ENCODE data around the gene SMIM11. TPM values are rescaled to one million over a fixed set of nuclear protein-coding genes. Genes with fewer than 3 reads are reported as not detected.
A peak's percentile ranks its signal among the peaks of the same experiment; 100 is the strongest.

Gene SMIM11
- total and polyA plus RNA-seq, 3 experiments from 2014 or later = 3.4 to 20.0 (median 9.2) TPM

- Mint-ChIP-seq H3K4me3 (no peak overlapping the region), H3K9me3 (no peaks in the 10 kb centered on the region), H3K4me1 (peaks cover 4 to 9% (median 5%) of the 10 kb centered on the region in 3 donors), H3K27ac (peak overlapping the region in 1 of 8 donors; percentile 45), H3K36me3 (no peaks in the 10 kb centered on the region), H3K27me3 (peaks cover 8 to 17% of the 10 kb centered on the region in 2 donors)
- H3K36me3 ChIP-seq (ENCODE audit: insufficient read depth, low read length) = no peaks in the 10 kb centered on the region
- POLR2A ChIA-PET = no interaction called here
- no peaks in the 10 kb centered on the region for H3K9me3 ChIP-seq (ENCODE audit: low read length)
- H3K27me3 ChIP-seq (ENCODE audit: insufficient read depth, low read length, poor library complexity, severe bottlenecking) = no peaks in the 10 kb centered on the region
- CTCF ChIA-PET = interaction anchor here (1.6 to 1.8 kb wide), 2 partner anchors 10 to 414 kb away, joined by 5 read pairs; no protein-coding TSS in a partner anchor
- H3K4me3 ChIP-seq (ENCODE audit: low read length) = no peak overlapping the region
- no peak for DNase-seq
- no peak overlapping the region for H3K27ac ChIP-seq (ENCODE audit: low read depth, low read length)
- no peaks in the 10 kb centered on the region for H3K4me1 ChIP-seq (ENCODE audit: insufficient read depth, low read length)
Measured at GRCh38 chr21:34337741-34338140, 37.6 kb upstream of the SMIM11 start.

DNA sequence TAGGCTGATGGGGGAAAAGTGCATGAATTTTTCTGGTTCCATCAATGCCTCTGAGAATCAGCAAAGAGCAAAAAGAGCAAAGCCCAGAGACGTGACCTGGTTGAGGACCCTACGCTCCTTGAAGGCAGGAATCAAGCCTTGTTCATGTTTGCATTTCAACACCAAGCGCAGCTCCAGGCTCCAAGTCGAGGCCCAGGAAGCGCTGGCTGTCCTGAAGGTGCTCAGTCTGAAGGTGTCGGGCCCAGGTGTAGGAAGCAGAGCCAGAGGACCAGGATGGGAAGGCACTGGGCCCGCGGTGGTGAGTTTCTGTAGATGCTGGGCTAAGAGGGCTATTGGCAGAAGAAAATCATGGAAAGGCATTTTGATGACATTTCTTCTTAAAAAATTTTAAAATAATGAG is 37.1 kb upstream of the SMIM11 start:
- H3K27me3 Mint-ChIP-seq = peaks cover 8 to 17% of the 10 kb centered on the region in 2 donors
- DNase-seq = no peak
- H3K4me3 Mint-ChIP-seq = no peak overlapping the region
- Histone ChIP-seq H3K9me3 (ENCODE audit: low read length) (no peaks in the 10 kb centered on the region), H3K4me3 (ENCODE audit: low read length) (no peak overlapping the region), H3K4me1 (ENCODE audit: insufficient read depth, low read length) (no peaks in the 10 kb centered on the region), H3K27ac (ENCODE audit: low read depth, low read length) (no peak overlapping the region), H3K36me3 (ENCODE audit: insufficient read depth, low read length) (no peaks in the 10 kb centered on the region), H3K27me3 (ENCODE audit: insufficient read depth, low read length, poor library complexity, severe bottlenecking) (no peaks in the 10 kb centered on the region)
- ChIA-PET POLR2A (no interaction called here), CTCF (interaction anchor here (1.6 to 1.8 kb wide), 2 partner anchors 10 to 414 kb away, joined by 5 read pairs; no protein-coding TSS in a partner anchor)
- H3K4me1 Mint-ChIP-seq = peaks cover 4 to 9% (median 5%) of the 10 kb centered on the region in 3 donors
- no peaks in the 10 kb centered on the region for H3K9me3 Mint-ChIP-seq
- no peaks in the 10 kb centered on the region for H3K36me3 Mint-ChIP-seq
- H3K27ac Mint-ChIP-seq = no peak overlapping the region

GRCh38 chr21:34340061-34340460 is 35.2 kb upstream of the SMIM11 start:
- H3K36me3 ChIP-seq (ENCODE audit: insufficient read depth, low read length) = no peaks in the 10 kb centered on the region
- H3K27me3 Mint-ChIP-seq = peaks cover 8 to 14% of the 10 kb centered on the region in 2 donors
- no peaks in the 10 kb centered on the region for H3K36me3 Mint-ChIP-seq
- H3K4me1 Mint-ChIP-seq = peaks cover 4 to 9% (median 5%) of the 10 kb centered on the region in 3 donors
- H3K27ac ChIP-seq (ENCODE audit: low read depth, low read length) = no peak overlapping the region
- peak overlapping the region in 1 of 8 donors; percentile 14 for H3K27ac Mint-ChIP-seq
- ChIA-PET CTCF (no interaction called here), POLR2A (no interaction called here)
- H3K9me3 Mint-ChIP-seq = no peaks in the 10 kb centered on the region
- no peak for DNase-seq
- no peak overlapping the region for H3K4me3 Mint-ChIP-seq
- H3K4me3 ChIP-seq (ENCODE audit: low read length) = no peak overlapping the region
- no peaks in the 10 kb centered on the region for H3K9me3 ChIP-seq (ENCODE audit: low read length)
- H3K27me3 ChIP-seq (ENCODE audit: insufficient read depth, low read length, poor library complexity, severe bottlenecking) = no peaks in the 10 kb centered on the region
- H3K4me1 ChIP-seq (ENCODE audit: insufficient read depth, low read length) = no peaks in the 10 kb centered on the region

DNA sequence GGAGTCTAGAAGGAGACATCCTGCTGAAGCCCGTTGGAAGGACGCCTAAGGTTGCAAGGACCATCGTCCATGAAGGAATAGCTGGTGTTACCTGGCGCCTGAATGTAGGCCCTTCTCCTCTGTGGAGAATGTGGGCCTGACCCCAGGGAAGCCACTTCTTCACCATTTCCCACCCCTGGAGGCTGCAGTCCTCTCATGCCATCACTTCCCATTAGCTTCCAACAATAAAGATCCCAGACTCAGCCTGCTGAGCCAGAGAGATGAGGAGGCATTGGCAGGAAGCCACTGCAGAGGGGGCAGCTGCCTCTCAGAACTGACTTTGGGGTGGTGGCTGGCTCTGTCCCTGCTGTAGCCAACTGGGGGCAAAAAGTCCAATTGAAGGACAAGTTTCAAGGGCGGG is 32.8 kb upstream of the SMIM11 start:
- no peaks in the 10 kb centered on the region for H3K4me1 ChIP-seq (ENCODE audit: insufficient read depth, low read length)
- no peaks in the 10 kb centered on the region for H3K36me3 ChIP-seq (ENCODE audit: insufficient read depth, low read length)
- H3K27ac ChIP-seq (ENCODE audit: low read depth, low read length) = no peak overlapping the region
- no peak for DNase-seq
- H3K27ac Mint-ChIP-seq = no peak overlapping the region
- ChIA-PET CTCF (interaction anchor here (11.1 kb wide), 1 partner anchor 420 kb away, joined by 190 read pairs; no protein-coding TSS in a partner anchor), POLR2A (interaction anchor here (0.8 kb wide), 1 partner anchor 1431 kb away, joined by 3 read pairs; no protein-coding TSS in a partner anchor)
- H3K36me3 Mint-ChIP-seq = no peaks in the 10 kb centered on the region
- H3K9me3 Mint-ChIP-seq = no peaks in the 10 kb centered on the region
- peaks cover 4 to 9% (median 5%) of the 10 kb centered on the region in 3 donors for H3K4me1 Mint-ChIP-seq
- no peak overlapping the region for H3K4me3 Mint-ChIP-seq
- H3K4me3 ChIP-seq (ENCODE audit: low read length) = no peak overlapping the region
- no peaks in the 10 kb centered on the region for H3K27me3 ChIP-seq (ENCODE audit: insufficient read depth, low read length, poor library complexity, severe bottlenecking)
- H3K27me3 Mint-ChIP-seq = peaks cover 3 to 8% of the 10 kb centered on the region in 2 donors
- no peaks in the 10 kb centered on the region for H3K9me3 ChIP-seq (ENCODE audit: low read length)

DNA sequence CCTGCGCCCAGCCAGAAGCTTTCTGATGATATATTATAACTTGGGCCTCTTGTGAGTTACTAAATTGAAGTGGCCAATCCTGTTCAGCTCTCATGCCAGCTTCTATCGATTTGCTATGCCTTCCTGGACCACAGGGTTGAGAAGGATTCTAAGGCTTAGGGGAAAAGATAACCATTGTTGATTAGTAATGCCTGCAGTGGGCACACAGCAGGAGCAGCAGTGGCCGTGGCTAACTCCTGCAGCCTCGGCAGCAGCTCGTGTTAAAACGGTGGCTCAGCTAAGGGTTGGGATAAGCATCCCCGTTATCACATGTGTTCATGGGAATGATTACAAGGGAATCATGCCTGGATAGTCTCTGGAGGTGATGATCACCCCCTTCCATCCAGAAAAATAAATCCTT is 32.0 kb upstream of the SMIM11 start:
- Histone ChIP-seq H3K27me3 (ENCODE audit: insufficient read depth, low read length, poor library complexity, severe bottlenecking) (no peaks in the 10 kb centered on the region), H3K27ac (ENCODE audit: low read depth, low read length) (no peak overlapping the region), H3K9me3 (ENCODE audit: low read length) (no peaks in the 10 kb centered on the region), H3K4me3 (ENCODE audit: low read length) (no peak overlapping the region), H3K4me1 (ENCODE audit: insufficient read depth, low read length) (no peaks in the 10 kb centered on the region), H3K36me3 (ENCODE audit: insufficient read depth, low read length) (no peaks in the 10 kb centered on the region)
- Mint-ChIP-seq H3K4me3 (no peak overlapping the region), H3K27me3 (peaks cover 3 to 8% of the 10 kb centered on the region in 2 donors), H3K36me3 (no peaks in the 10 kb centered on the region), H3K4me1 (peaks cover 9 to 14% (median 10%) of the 10 kb centered on the region in 3 donors), H3K27ac (no peak overlapping the region), H3K9me3 (peaks cover 0 to 2% (median 0%) of the 10 kb centered on the region in 5 donors)
- DNase-seq = no peak
- ChIA-PET CTCF (interaction anchor here (11.1 kb wide), 1 partner anchor 421 kb away, joined by 190 read pairs; no protein-coding TSS in a partner anchor), POLR2A (no interaction called here)

DNA sequence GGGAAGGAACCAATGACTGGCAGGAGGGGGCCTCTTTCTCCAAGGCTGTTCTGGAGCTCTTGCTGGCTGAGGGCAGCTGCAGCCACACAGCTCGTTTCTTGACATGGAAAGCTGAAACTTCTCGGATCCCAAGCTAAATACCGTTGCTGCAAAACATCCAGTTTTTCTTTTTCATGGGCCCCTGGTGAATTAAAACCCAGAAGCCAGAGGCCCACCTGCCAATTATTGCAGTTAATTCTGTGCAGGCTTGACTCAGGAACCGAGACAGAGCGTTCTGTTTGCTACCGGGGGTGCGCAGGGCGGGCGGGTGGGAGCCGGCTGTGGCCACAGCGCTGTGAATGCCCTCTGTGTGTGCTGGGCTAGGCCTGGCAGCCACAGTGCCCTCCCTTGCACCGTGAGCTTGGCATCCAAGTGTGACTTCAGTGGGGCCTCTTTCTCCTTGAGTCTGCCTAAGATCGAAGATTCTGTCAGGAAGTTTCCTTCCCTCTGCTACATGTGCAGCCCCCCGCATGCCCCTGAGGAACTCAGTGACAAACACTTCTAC is 31.4 kb upstream of the SMIM11 start:
- Mint-ChIP-seq H3K4me1 (peaks cover 9 to 14% (median 10%) of the 10 kb centered on the region in 3 donors), H3K9me3 (peaks cover 0 to 2% (median 0%) of the 10 kb centered on the region in 5 donors), H3K27me3 (peaks cover 6 to 7% of the 10 kb centered on the region in 2 donors), H3K27ac (no peak overlapping the region), H3K4me3 (no peak overlapping the region), H3K36me3 (no peaks in the 10 kb centered on the region)
- no peak overlapping the region for H3K27ac ChIP-seq (ENCODE audit: low read depth, low read length)
- CTCF ChIA-PET = interaction anchor here (11.1 kb wide), 1 partner anchor 422 kb away, joined by 190 read pairs; no protein-coding TSS in a partner anchor
- H3K4me3 ChIP-seq (ENCODE audit: low read length) = no peak overlapping the region
- no peak for DNase-seq
- H3K9me3 ChIP-seq (ENCODE audit: low read length) = no peaks in the 10 kb centered on the region
- POLR2A ChIA-PET = no interaction called here
- no peaks in the 10 kb centered on the region for H3K4me1 ChIP-seq (ENCODE audit: insufficient read depth, low read length)
- H3K36me3 ChIP-seq (ENCODE audit: insufficient read depth, low read length) = no peaks in the 10 kb centered on the region
- no peaks in the 10 kb centered on the region for H3K27me3 ChIP-seq (ENCODE audit: insufficient read depth, low read length, poor library complexity, severe bottlenecking)

GRCh38 chr21:34344584-34344983 is 30.7 kb upstream of the SMIM11 start:
- H3K9me3 ChIP-seq (ENCODE audit: low read length) = no peaks in the 10 kb centered on the region
- H3K36me3 ChIP-seq (ENCODE audit: insufficient read depth, low read length) = no peaks in the 10 kb centered on the region
- peaks cover 9 to 14% (median 10%) of the 10 kb centered on the region in 3 donors for H3K4me1 Mint-ChIP-seq
- H3K27ac Mint-ChIP-seq = no peak overlapping the region
- no peak overlapping the region for H3K4me3 ChIP-seq (ENCODE audit: low read length)
- no peaks in the 10 kb centered on the region for H3K36me3 Mint-ChIP-seq
- ChIA-PET POLR2A (no interaction called here), CTCF (interaction anchor here (11.1 kb wide), 1 partner anchor 422 kb away, joined by 190 read pairs; no protein-coding TSS in a partner anchor)
- no peak overlapping the region for H3K4me3 Mint-ChIP-seq
- H3K27me3 ChIP-seq (ENCODE audit: insufficient read depth, low read length, poor library complexity, severe bottlenecking) = no peaks in the 10 kb centered on the region
- no peaks in the 10 kb centered on the region for H3K4me1 ChIP-seq (ENCODE audit: insufficient read depth, low read length)
- peaks cover 0 to 2% (median 0%) of the 10 kb centered on the region in 5 donors for H3K9me3 Mint-ChIP-seq
- H3K27ac ChIP-seq (ENCODE audit: low read depth, low read length) = no peak overlapping the region
- H3K27me3 Mint-ChIP-seq = peaks cover 4 to 9% of the 10 kb centered on the region in 2 donors
- DNase-seq = no peak

- no peak for DNase-seq
- no peaks in the 10 kb centered on the region for H3K9me3 ChIP-seq (ENCODE audit: low read length)
- peaks cover 4 to 6% of the 10 kb centered on the region in 2 donors for H3K27me3 Mint-ChIP-seq
- no peaks in the 10 kb centered on the region for H3K36me3 ChIP-seq (ENCODE audit: insufficient read depth, low read length)
- H3K4me1 Mint-ChIP-seq = peaks cover 8 to 11% (median 10%) of the 10 kb centered on the region in 3 donors
- no peak overlapping the region for H3K27ac ChIP-seq (ENCODE audit: low read depth, low read length)
- no peak overlapping the region for H3K4me3 ChIP-seq (ENCODE audit: low read length)
- no peaks in the 10 kb centered on the region for H3K4me1 ChIP-seq (ENCODE audit: insufficient read depth, low read length)
- H3K4me3 Mint-ChIP-seq = no peak overlapping the region
- H3K27me3 ChIP-seq (ENCODE audit: insufficient read depth, low read length, poor library complexity, severe bottlenecking) = no peaks in the 10 kb centered on the region
- no peaks in the 10 kb centered on the region for H3K36me3 Mint-ChIP-seq
- CTCF ChIA-PET = interaction anchor here (1.6 to 11.1 kb wide), 2 partner anchors 9 to 423 kb away, joined by 4 to 190 read pairs; no protein-coding TSS in a partner anchor
- peaks cover 0 to 2% (median 0%) of the 10 kb centered on the region in 5 donors for H3K9me3 Mint-ChIP-seq
- POLR2A ChIA-PET = no interaction called here
- no peak overlapping the region for H3K27ac Mint-ChIP-seq
Measured at GRCh38 chr21:34345091-34345871, 30.0 kb upstream of the SMIM11 start.
